HCT116 (cell line): ENCODE data around the gene MINDY3. TPM values are rescaled to one million over a fixed set of nuclear protein-coding genes. Genes with fewer than 3 reads are reported as not detected.
A peak's percentile ranks its signal among the peaks of the same experiment; 100 is the strongest.

Experiments used
- ATAC-seq: fragments of 200-7000 bp; cut with Tn5 transposase; 2 replicates; pipeline ENCODE4 v1.9.1; 2020; ENCODE audit warnings: mild to moderate bottlenecking, moderate library complexity
- BruUV-seq: library from RNA; stranded (reverse); fragments of 400-500 nt; replicated peaks from 2 replicates; lab custom pipeline; 2021; lab: Mats Ljungman, UMichigan
- CTCF ChIA-PET: fragments of 300-600 bp; sonication (Branson Sonifier 250); formaldehyde crosslinking; loops from one replicate; lab custom pipeline; 2021; ENCODE audit warnings: antibody characterized with exemption; lab: Charles Lee
- POLR2A ChIA-PET: fragments of 300-600, 350-600 bp; sonication (Branson Sonifier 250); formaldehyde crosslinking; loops from one replicate; lab custom pipeline; 2021; ENCODE audit warnings: antibody characterized with exemption; lab: Charles Lee
- RAD21 ChIA-PET, 2 experiments: fragments of 300-600 bp; sonication (Branson Sonifier 250); formaldehyde crosslinking; loops; one replicate each; lab custom pipeline; 2023; ENCODE audit warnings: low total read pairs in 2 of 2; ENCODE audit not compliant: uncharacterized antibody in 2 of 2, unreplicated experiment in 2 of 2, low non-redundant PET in 1 of 2; lab: Charles Lee
- DNase-seq: peaks from one replicate; pipeline ENCODE4 v3.0.0-alpha.2; 2010; ENCODE audit warnings: low read depth, low spot score
- H2AFZ ChIP-seq: fragments of 200-600 bp; shearing (Covaris generic), sonication (generic); 2 replicates; pipeline ENCODE4 v1.6.1; 2017; ENCODE audit warnings: low read depth, mixed run types, mixed read lengths, antibody characterized with exemption, low read length; ENCODE audit not compliant: poor library complexity, severe bottlenecking
- H3K27ac ChIP-seq: 2 replicates; pipeline ENCODE4 v1.5.1; 2012; ENCODE audit warnings: low read depth, low read length
- H3K27me3 ChIP-seq: fragments of 200-600 bp; sonication (generic); 2 replicates; pipeline ENCODE4 v1.6.1; 2016; ENCODE audit warnings: mixed run types, low read length, mixed read lengths; ENCODE audit not compliant: insufficient read depth
- H3K36me3 ChIP-seq, 2 experiments: fragments of 200-500 bp in 1 of 2; fragments of 200-600 bp in 1 of 2; sonication (Bioruptor generic) in 1 of 2; sonication (generic) in 1 of 2; 2 replicates each; pipeline versions ENCODE4 v1.5.1 to v1.6.1; 2014 to 2016; ENCODE audit warnings: low read length in 2 of 2, inconsistent platforms in 1 of 2, mixed read lengths in 1 of 2, mixed run types in 1 of 2; ENCODE audit not compliant: insufficient read depth in 2 of 2, control insufficient read depth in 1 of 2
- H3K4me1 ChIP-seq, 2 experiments: fragments of 200-600 bp in 1 of 2; sonication (generic) in 1 of 2; 2 replicates each; pipeline versions ENCODE4 v1.5.1 to v1.6.1; 2012 to 2017; ENCODE audit warnings: low read length in 2 of 2, inconsistent platforms in 1 of 2, mild to moderate bottlenecking in 1 of 2, mixed read lengths in 1 of 2, mixed run types in 1 of 2, moderate library complexity in 1 of 2; ENCODE audit not compliant: insufficient read depth in 2 of 2, control insufficient read depth in 1 of 2
- H3K4me2 ChIP-seq: fragments of 200-600 bp; sonication (generic); 2 replicates; pipeline ENCODE4 v1.6.1; 2017; ENCODE audit warnings: mixed run types, low read length, mixed read lengths
- H3K4me3 ChIP-seq, 2 experiments: fragments of 200-600 bp in 1 of 2; sonication (generic) in 1 of 2; replicated peaks in 1 of 2; 2 replicates each; pipeline ENCODE4 v1.5.1; 2011 to 2016; ENCODE audit warnings: low read length in 2 of 2, control low read depth in 1 of 2, low read depth in 1 of 2, mild to moderate bottlenecking in 1 of 2, mixed read lengths in 1 of 2, mixed run types in 1 of 2
- H3K79me2 ChIP-seq: fragments of 200-600 bp; sonication (generic); 2 replicates; pipeline ENCODE4 v1.6.1; 2017; ENCODE audit warnings: mild to moderate bottlenecking, mixed run types, low read length, moderate library complexity, mixed read lengths; ENCODE audit not compliant: insufficient read depth
- H3K9ac ChIP-seq: fragments of 200-600 bp; sonication (generic); 2 replicates; pipeline ENCODE4 v1.6.1; 2016; ENCODE audit warnings: low read length, mixed read lengths
- H3K9me2 ChIP-seq: fragments of 200-600 bp; sonication (generic), shearing (Covaris generic); 2 replicates; pipeline ENCODE4 v1.6.1; 2017; ENCODE audit warnings: mixed run types, mild to moderate bottlenecking, moderate library complexity; ENCODE audit not compliant: insufficient read depth
- H3K9me3 ChIP-seq, 2 experiments: fragments of 200-500 bp in 1 of 2; fragments of 200-600 bp in 1 of 2; sonication (Bioruptor generic) in 1 of 2; sonication (generic) in 1 of 2; 2 replicates each; pipeline ENCODE4 v1.6.1; 2014 to 2017; ENCODE audit warnings: low read length in 2 of 2, mixed read lengths in 2 of 2, inconsistent platforms in 1 of 2, low read depth in 1 of 2, mild to moderate bottlenecking in 1 of 2, mixed run types in 1 of 2, moderate library complexity in 1 of 2; ENCODE audit not compliant: control insufficient read depth in 1 of 2, insufficient read depth in 1 of 2
- H4K20me1 ChIP-seq: fragments of 200-600 bp; sonication (generic), shearing (Covaris generic); 2 replicates; pipeline ENCODE4 v1.6.1; 2017; ENCODE audit warnings: mixed run types, mild to moderate bottlenecking, moderate library complexity; ENCODE audit not compliant: insufficient read depth
- ATF3 ChIP-seq: IDR thresholded peaks from 2 replicates; pipeline ENCODE4 v1.6.1; 2012
- CBX3 ChIP-seq: IDR thresholded peaks from 2 replicates; pipeline ENCODE4 v1.6.1; 2012; ENCODE audit warnings: low read depth
- EGR1 ChIP-seq: IDR thresholded peaks from 2 replicates; pipeline ENCODE4 v1.6.1; 2012; ENCODE audit warnings: low read depth
- ELF1 ChIP-seq: IDR thresholded peaks from 2 replicates; pipeline ENCODE4 v1.6.1; 2012; ENCODE audit warnings: low read depth, borderline replicate concordance
- EZH2 ChIP-seq: fragments of 200-600 bp; sonication (generic); IDR thresholded peaks from 2 replicates; pipeline ENCODE4 v1.6.1; 2017; ENCODE audit warnings: antibody characterized with exemption, mixed run types
- JUND ChIP-seq: IDR thresholded peaks from 2 replicates; pipeline ENCODE4 v1.6.1; 2012
- MAX ChIP-seq: IDR thresholded peaks from 2 replicates; pipeline ENCODE4 v1.6.1; 2012
- POLR2A ChIP-seq: IDR thresholded peaks from 2 replicates; pipeline ENCODE4 v1.7.0; 2011; ENCODE audit warnings: borderline replicate concordance; ENCODE audit not compliant: insufficient read depth, insufficient read length; ENCODE audit errors: extremely low read depth
- REST ChIP-seq: IDR thresholded peaks from 2 replicates; pipeline ENCODE4 v1.6.1; 2012; ENCODE audit warnings: low read depth
- SIN3A ChIP-seq: IDR thresholded peaks from 2 replicates; pipeline ENCODE4 v1.6.1; 2012; ENCODE audit warnings: low read depth
- SP1 ChIP-seq: IDR thresholded peaks from 2 replicates; pipeline ENCODE4 v1.6.1; 2012; ENCODE audit warnings: low read depth
- SRF ChIP-seq: IDR thresholded peaks from 2 replicates; pipeline ENCODE4 v1.6.1; 2012; ENCODE audit warnings: low read depth
- ZBTB33 ChIP-seq: IDR thresholded peaks from 2 replicates; pipeline ENCODE4 v1.6.1; 2011; ENCODE audit warnings: mild to moderate bottlenecking, low read length, moderate library complexity; ENCODE audit not compliant: insufficient replicate concordance; ENCODE audit errors: extremely low read depth
- ZFX ChIP-seq: fragments of 450-650 bp; IDR thresholded peaks from 2 replicates; pipeline ENCODE4 v1.6.1; 2017
- ZNF274 ChIP-seq: fragments of 200-500 bp; sonication (Bioruptor generic); IDR thresholded peaks from 2 replicates; pipeline ENCODE4 v1.6.1; 2014; ENCODE audit warnings: mild to moderate bottlenecking, low read depth, low read length, inconsistent platforms
- intact Hi-C: fragments of 100-400 bp; cut with micrococcal nuclease; formaldehyde crosslinking; loops from 2 replicates; pipeline ENCODE4 v1.10.0; 2022
- total RNA-seq: library from RNA; stranded (reverse); gene quantifications from one replicate; pipeline ENCODE4 v1.2.1, GENCODE V29; 2021; ENCODE audit not compliant: unreplicated experiment

The MINDY3 gene
- total RNA-seq, 1 experiment from 2014 or later, result 15.5 TPM

GRCh38 chr10:15784662-15785300 is 75.5 kb downstream of the MINDY3 start:
- no peak for TF ChIP-seq EZH2
- no peak for TF ChIP-seq SRF
- TF ChIP-seq SIN3A, result no peak
- no peak for TF ChIP-seq CBX3
- TF ChIP-seq ATF3, result no peak
- no peak for TF ChIP-seq MAX
- TF ChIP-seq SP1, result no peak
- TF ChIP-seq JUND, result no peak
- TF ChIP-seq, all 23 proteins: peak for 0
- POLR2A ChIA-PET, result no interaction called here
- Histone ChIP-seq H3K4me3 (no peak overlapping the region), H3K4me1 (peaks cover 0 to 42% of the 10 kb centered on the region in 2 experiments; a peak in 3 of 4 replicates), H4K20me1 (no peaks in the 10 kb centered on the region), H3K4me2 (peak overlapping the region; percentile 7; the same call in 1 of the 2 replicates), H3K27me3 (no peaks in the 10 kb centered on the region), H2AFZ (no peak overlapping the region), H3K27ac (no peak overlapping the region), H3K9me2 (no peaks in the 10 kb centered on the region), H3K79me2 (no peaks in the 10 kb centered on the region), H3K36me3 (no peaks in the 10 kb centered on the region; a peak in 1 of 4 replicates), H3K9ac (no peak overlapping the region), H3K9me3 (no peaks in the 10 kb centered on the region)
- RAD21 ChIA-PET, result no interaction called here
- CTCF ChIA-PET, result no interaction called here
- intact Hi-C loops, result no loop called here
- peak; percentile 41; the same call in 1 of the 2 replicates for ATAC-seq
- BruUV-seq, result no TSS peak
- DNase-seq, result no peak

GRCh38 chr10:15783941-15784636 is 76.2 kb downstream of the MINDY3 start:
- ChIA-PET CTCF (no interaction called here), RAD21 (no interaction called here), POLR2A (no interaction called here)
- Histone ChIP-seq H3K27me3 (no peaks in the 10 kb centered on the region), H3K9ac (no peak overlapping the region), H3K79me2 (no peaks in the 10 kb centered on the region), H3K9me3 (no peaks in the 10 kb centered on the region), H3K27ac (no peak overlapping the region), H4K20me1 (no peaks in the 10 kb centered on the region), H3K4me2 (peak overlapping the region; percentile 35), H3K36me3 (no peaks in the 10 kb centered on the region; a peak in 1 of 4 replicates), H3K4me3 (no peak overlapping the region), H2AFZ (no peak overlapping the region), H3K4me1 (peaks cover 0 to 42% of the 10 kb centered on the region in 2 experiments; a peak in 3 of 4 replicates), H3K9me2 (no peaks in the 10 kb centered on the region)
- no TSS peak for BruUV-seq
- peak; percentile 46; the same call in 1 of the 2 replicates for ATAC-seq
- DNase-seq, result no peak
- intact Hi-C loops, result no loop called here
- TF ChIP-seq ZNF274, result no peak
- no peak for TF ChIP-seq EZH2
- TF ChIP-seq EGR1, result no peak
- no peak for TF ChIP-seq ZBTB33
- TF ChIP-seq ZFX, result no peak
- no peak for TF ChIP-seq REST
- TF ChIP-seq SRF, result no peak
- TF ChIP-seq POLR2A, result no peak
- TF ChIP-seq ELF1, result no peak
